ENCODE results near the gene FAM193A. TPM values are rescaled to one million over a fixed set of nuclear protein-coding genes. Genes with fewer than 3 reads are reported as not detected.
"Not testable (repeated sequence)": the region's sequence is repeated elsewhere in the genome, so short reads cannot be mapped to it uniquely, and the experiment has no call there.

Gene FAM193A
- total RNA-seq, 4 donors from 2014 or later, result 17.1 to 51.2 (median 28.1) TPM

GRCh38 chr4:2733844-2734574, 197.6 kb downstream of the FAM193A start:
- Histone ChIP-seq H3K4me3 (no peak overlapping the region), H3K36me3 (no peaks in the 10 kb centered on the region), H3K9me3 (peaks cover 0 to 3% of the 10 kb centered on the region in 2 donors), H3K27ac (no peak overlapping the region), H3K27me3 (no peaks in the 10 kb centered on the region), H3K4me1 (no peaks in the 10 kb centered on the region)
- intact Hi-C loops (cut with DNase I; ENCODE audit: low total_unique reads), result no loop called here
- DNase-seq, result no peak
- TF ChIP-seq POLR2A (IDR thresholded peaks at IDR 0.05) (no peak), CTCF (IDR thresholded peaks at IDR 0.05) (no peak)

- no peaks in the 10 kb centered on the region for H3K4me1 ChIP-seq
- no peaks in the 10 kb centered on the region for H3K36me3 ChIP-seq
- H3K9me3 ChIP-seq, result peaks cover 0 to 3% of the 10 kb centered on the region in 2 donors
- intact Hi-C loops (cut with DNase I; ENCODE audit: low total_unique reads), result no loop called here
- H3K27me3 ChIP-seq, result no peaks in the 10 kb centered on the region
- no peak overlapping the region for H3K4me3 ChIP-seq
- DNase-seq, result no peak
- TF ChIP-seq CTCF (IDR thresholded peaks at IDR 0.05) (no peak), POLR2A (IDR thresholded peaks at IDR 0.05) (no peak)
- H3K27ac ChIP-seq, result no peak overlapping the region
Observed at GRCh38 chr4:2734612-2735011, 198.2 kb downstream of the FAM193A start.

GRCh38 chr4:2735869-2736268, 199.4 kb downstream of the FAM193A start:
- intact Hi-C loops (cut with DNase I; ENCODE audit: low total_unique reads), result no loop called here
- no peak for DNase-seq
- no peaks in the 10 kb centered on the region for H3K4me1 ChIP-seq
- H3K27ac ChIP-seq, result no peak overlapping the region
- peaks cover 0 to 3% of the 10 kb centered on the region in 2 donors for H3K9me3 ChIP-seq
- no peak for TF ChIP-seq POLR2A (IDR thresholded peaks at IDR 0.05)
- TF ChIP-seq CTCF (IDR thresholded peaks at IDR 0.05), result no peak
- no peak overlapping the region for H3K4me3 ChIP-seq
- H3K36me3 ChIP-seq, result no peaks in the 10 kb centered on the region
- no peaks in the 10 kb centered on the region for H3K27me3 ChIP-seq

GRCh38 chr4:2738296-2738695, 201.8 kb downstream of the FAM193A start:
- H3K4me1 ChIP-seq; H3K27me3 ChIP-seq; H3K27ac ChIP-seq; H3K4me3 ChIP-seq; DNase-seq; intact Hi-C loops (cut with DNase I; ENCODE audit: low total_unique reads); H3K9me3 ChIP-seq; H3K36me3 ChIP-seq: not testable (repeated sequence)

GRCh38 chr4:2741626-2742025, 205.2 kb downstream of the FAM193A start:
- no peaks in the 10 kb centered on the region for H3K9me3 ChIP-seq
- H3K36me3 ChIP-seq, result no peaks in the 10 kb centered on the region
- no peak for DNase-seq
- no peak overlapping the region for H3K4me3 ChIP-seq
- H3K4me1 ChIP-seq, result no peaks in the 10 kb centered on the region
- no peaks in the 10 kb centered on the region for H3K27me3 ChIP-seq
- no peak overlapping the region for H3K27ac ChIP-seq
- TF ChIP-seq POLR2A (IDR thresholded peaks at IDR 0.05) (no peak), CTCF (IDR thresholded peaks at IDR 0.05) (no peak)
- intact Hi-C loops (cut with DNase I; ENCODE audit: low total_unique reads), result no loop called here
